Endodermal cell (in vitro differentiated cells): ENCODE data around the gene DPF3. TPM values are rescaled to one million over a fixed set of nuclear protein-coding genes. Genes with fewer than 3 reads are reported as not detected.
A peak's percentile ranks its signal among the peaks of the same experiment; 100 is the strongest.

Experiments
- DNase-seq: peaks from one replicate; pipeline ENCODE4 v3.0.0-alpha.2; 2017
- H3K27ac ChIP-seq: 2 replicates; pipeline ENCODE4 v1.5.1; 2013; ENCODE audit warnings: mild to moderate bottlenecking, low read depth, low read length, moderate library complexity
- H3K27me3 ChIP-seq: 2 replicates; pipeline ENCODE4 v1.6.1; 2013; ENCODE audit warnings: mild to moderate bottlenecking, low read length, moderate library complexity; ENCODE audit not compliant: insufficient read depth, control insufficient read depth, poor library complexity, severe bottlenecking
- H3K36me3 ChIP-seq: 2 replicates; pipeline ENCODE4 v1.7.0; 2013; ENCODE audit warnings: mild to moderate bottlenecking, low read length, moderate library complexity; ENCODE audit not compliant: control insufficient read depth, insufficient read depth
- H3K4me1 ChIP-seq: one replicate; pipeline ENCODE4 v1.7.0; 2013; ENCODE audit warnings: low read length; ENCODE audit not compliant: control insufficient read depth, insufficient read depth
- H3K4me3 ChIP-seq: 2 replicates; pipeline ENCODE4 v1.5.1; 2013; ENCODE audit warnings: mild to moderate bottlenecking, low read length, moderate library complexity
- H3K9ac ChIP-seq: 2 replicates; pipeline ENCODE4 v1.6.1; 2013; ENCODE audit warnings: mild to moderate bottlenecking, low read length, moderate library complexity; ENCODE audit not compliant: poor library complexity, severe bottlenecking; ENCODE audit errors: extremely low read depth
- H3K9me3 ChIP-seq: 2 replicates; pipeline ENCODE4 v1.6.1; 2013; ENCODE audit warnings: mild to moderate bottlenecking, low read length, moderate library complexity; ENCODE audit not compliant: control insufficient read depth
- H3K27ac Mint-ChIP-seq: 2 replicates; pipeline ENCODE4 v1.8.0; 2020; ENCODE audit warnings: mixed read lengths
- H3K27me3 Mint-ChIP-seq: 2 replicates; pipeline ENCODE4 v1.8.0; 2021; ENCODE audit warnings: mild to moderate bottlenecking, mixed read lengths; ENCODE audit not compliant: insufficient read depth
- H3K36me3 Mint-ChIP-seq: 2 replicates; pipeline ENCODE4 v1.8.0; 2020; ENCODE audit warnings: low read depth, mixed read lengths
- H3K4me1 Mint-ChIP-seq: 2 replicates; pipeline ENCODE4 v1.8.0; 2020; ENCODE audit warnings: mixed read lengths
- H3K4me3 Mint-ChIP-seq: 2 replicates; pipeline ENCODE4 v1.8.0; 2020; ENCODE audit warnings: mild to moderate bottlenecking, moderate library complexity, mixed read lengths
- H3K9me3 Mint-ChIP-seq: 2 replicates; pipeline ENCODE4 v1.8.0; 2020; ENCODE audit warnings: mild to moderate bottlenecking, mixed read lengths
- CTCF ChIP-seq: fragments of 200-600 bp; sonication (generic); conservative IDR thresholded peaks from 2 replicates; pipeline ENCODE4 v1.5.0; 2021; ENCODE audit warnings: antibody characterized with exemption, mild to moderate bottlenecking
- WGBS, 2 experiments: methylation state at CpG; one replicate each; pipeline versions ENCODE4 v1.1.5 to v1.1.7; 2013; ENCODE audit warnings: missing lambda C conversion rate in 2 of 2, mixed read lengths in 1 of 2; ENCODE audit not compliant: insufficient coverage in 1 of 2, insufficient read length in 1 of 2; 5-methylcytosine and 5-hydroxymethylcytosine counted together
- total RNA-seq, 2 donors: library from RNA; stranded (reverse); fragmentation: NEBNext Ultra II Directional in 1 of 2; extraction: Animal tissue kit (Norgen Biotek cat#: 25700) in 1 of 2; gene quantifications; 2 replicates in 1 of 2; 3 replicates in 1 of 2; pipeline ENCODE4 v1.2.1, GENCODE V29; 2021

The DPF3 gene
- total RNA-seq, 2 donors from 2014 or later: not detected

DNA sequence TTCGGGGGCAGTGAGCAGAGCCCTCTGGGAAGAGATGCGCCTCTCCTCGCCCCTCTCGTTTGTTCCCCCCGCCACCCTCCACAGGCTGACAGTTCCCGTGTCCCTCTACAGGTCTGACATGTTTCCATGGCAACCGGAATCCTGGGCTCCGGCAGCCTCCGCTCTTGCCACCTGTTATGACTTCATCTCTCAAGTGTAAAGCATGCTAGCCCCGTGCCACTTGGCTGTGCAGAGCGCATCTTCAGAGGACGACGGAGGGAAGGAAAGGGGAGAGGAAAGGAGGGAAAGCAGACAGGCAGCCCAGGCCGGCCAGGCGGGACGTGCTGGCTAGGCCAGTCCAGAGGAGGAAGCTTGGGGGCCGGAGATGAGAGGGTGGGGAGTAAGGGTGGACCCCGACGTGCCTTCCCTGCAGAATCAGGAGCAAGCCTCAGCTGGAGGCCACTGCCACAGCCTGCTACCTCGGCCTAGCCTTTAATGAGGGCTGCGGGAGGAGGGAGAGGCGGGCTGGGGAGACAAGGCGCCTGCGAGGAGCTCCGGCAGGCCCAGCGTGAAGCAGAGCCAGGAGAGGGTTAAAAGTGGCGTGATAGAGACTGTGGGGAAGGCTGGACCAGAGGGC, 214.3 kb downstream of the DPF3 start:
- H3K4me3 ChIP-seq: no peak overlapping the region
- H3K36me3 Mint-ChIP-seq: no peaks in the 10 kb centered on the region
- H3K27ac ChIP-seq: peak overlapping the region; percentile 85
- WGBS, 2 experiments: 57 to 70% methylated on average over 16 to 27 of the region's 27 CpGs
- no peaks in the 10 kb centered on the region for H3K36me3 ChIP-seq
- peaks cover 4% of the 10 kb centered on the region for H3K9me3 Mint-ChIP-seq
- H3K27me3 ChIP-seq: no peaks in the 10 kb centered on the region
- peak; percentile 50 for DNase-seq
- H3K27ac Mint-ChIP-seq: no peak overlapping the region
- H3K9me3 ChIP-seq: no peaks in the 10 kb centered on the region
- H3K4me3 Mint-ChIP-seq: no peak overlapping the region
- H3K4me1 Mint-ChIP-seq: peaks cover 3% of the 10 kb centered on the region
- H3K9ac ChIP-seq: no peak overlapping the region
- no peak for TF ChIP-seq CTCF
- H3K27me3 Mint-ChIP-seq: no peaks in the 10 kb centered on the region
- H3K4me1 ChIP-seq: no peaks in the 10 kb centered on the region

GRCh38 chr14:72679141-72679535, 214.8 kb downstream of the DPF3 start:
- TF ChIP-seq CTCF: no peak
- H3K27ac Mint-ChIP-seq: no peak overlapping the region
- no peak overlapping the region for H3K4me3 ChIP-seq
- no peak for DNase-seq
- no peak overlapping the region for H3K4me3 Mint-ChIP-seq
- no peak overlapping the region for H3K9ac ChIP-seq
- no peaks in the 10 kb centered on the region for H3K4me1 ChIP-seq
- no peaks in the 10 kb centered on the region for H3K36me3 Mint-ChIP-seq
- no peaks in the 10 kb centered on the region for H3K9me3 ChIP-seq
- H3K27me3 Mint-ChIP-seq: no peaks in the 10 kb centered on the region
- WGBS, 2 experiments: 76 to 88% methylated on average over 8 to 14 of the region's 14 CpGs
- H3K36me3 ChIP-seq: no peaks in the 10 kb centered on the region
- no peaks in the 10 kb centered on the region for H3K27me3 ChIP-seq
- H3K9me3 Mint-ChIP-seq: peaks cover 4% of the 10 kb centered on the region
- H3K4me1 Mint-ChIP-seq: peaks cover 3% of the 10 kb centered on the region
- H3K27ac ChIP-seq: peak overlapping the region; percentile 63

GRCh38 chr14:72678356-72678755, 215.5 kb downstream of the DPF3 start:
- H3K27me3 Mint-ChIP-seq: peaks cover 3% of the 10 kb centered on the region
- Histone ChIP-seq H3K27ac (no peak overlapping the region), H3K4me1 (no peaks in the 10 kb centered on the region), H3K4me3 (no peak overlapping the region), H3K9me3 (no peaks in the 10 kb centered on the region), H3K27me3 (no peaks in the 10 kb centered on the region), H3K36me3 (no peaks in the 10 kb centered on the region), H3K9ac (no peak overlapping the region)
- H3K27ac Mint-ChIP-seq: no peak overlapping the region
- no peak overlapping the region for H3K4me3 Mint-ChIP-seq
- no peak for TF ChIP-seq CTCF
- peaks cover 4% of the 10 kb centered on the region for H3K9me3 Mint-ChIP-seq
- DNase-seq: no peak
- peaks cover 3% of the 10 kb centered on the region for H3K4me1 Mint-ChIP-seq
- WGBS, 2 experiments: 93% methylated on average over 5 of the region's 5 CpGs
- no peaks in the 10 kb centered on the region for H3K36me3 Mint-ChIP-seq
